Naive B cell (primary cell): ENCODE measurements around the gene TTYH2. TPM values are rescaled to one million over a fixed set of nuclear protein-coding genes. Genes with fewer than 3 reads are reported as not detected.

Experiments
- ATAC-seq, 2 donors: fragments of 150-1000 bp; cut with Tn5 transposase; 2 replicates each; pipeline ENCODE4 v1.10.0; 2021; ENCODE audit warnings: low read depth in 2 of 2, mild to moderate bottlenecking in 2 of 2, moderate library complexity in 2 of 2
- DNase-seq: peaks from one replicate; pipeline ENCODE4 v3.0.0; 2022
- H3K27ac Mint-ChIP-seq, 6 donors: one replicate each; pipeline ENCODE4 v1.8.0; 2020 to 2022; ENCODE audit warnings: mild to moderate bottlenecking in 6 of 6, mixed read lengths in 6 of 6, moderate library complexity in 5 of 6, inconsistent platforms in 2 of 6
- H3K27me3 Mint-ChIP-seq, 3 donors: one replicate each; pipeline ENCODE4 v1.8.0; 2021 to 2022; ENCODE audit warnings: mixed read lengths in 3 of 3, mild to moderate bottlenecking in 1 of 3
- H3K36me3 Mint-ChIP-seq, 2 donors: one replicate each; pipeline ENCODE4 v1.8.0; 2020 to 2022; ENCODE audit warnings: mixed read lengths in 2 of 2, inconsistent platforms in 1 of 2, mild to moderate bottlenecking in 1 of 2
- H3K4me1 Mint-ChIP-seq, 3 donors: one replicate each; pipeline ENCODE4 v1.8.0; 2020 to 2022; ENCODE audit warnings: mixed read lengths in 3 of 3, inconsistent platforms in 1 of 3, mild to moderate bottlenecking in 1 of 3, moderate library complexity in 1 of 3
- H3K4me3 Mint-ChIP-seq, 8 donors: one replicate each; pipeline ENCODE4 v1.8.0; 2020 to 2022; ENCODE audit warnings: mild to moderate bottlenecking in 8 of 8, mixed read lengths in 8 of 8, moderate library complexity in 8 of 8, inconsistent platforms in 2 of 8
- H3K9me3 Mint-ChIP-seq, 7 donors: one replicate each; pipeline ENCODE4 v1.8.0; 2020 to 2022; ENCODE audit warnings: mixed read lengths in 7 of 7, mild to moderate bottlenecking in 5 of 7, inconsistent platforms in 2 of 7, moderate library complexity in 1 of 7
- polyA plus RNA-seq, 6 donors: library from polyadenylated mRNA; unstranded; fragments of 300-500 nt; fragmentation: Illumina TruSeq; gene quantifications; one replicate each; pipeline ENCODE4 v1.2.3, GENCODE V29; 2021; ENCODE audit warnings: low read depth in 6 of 6

The TTYH2 gene
- polyA plus RNA-seq, 6 donors from 2014 or later = 0.57 to 2.0 (median 1.1) TPM

DNA sequence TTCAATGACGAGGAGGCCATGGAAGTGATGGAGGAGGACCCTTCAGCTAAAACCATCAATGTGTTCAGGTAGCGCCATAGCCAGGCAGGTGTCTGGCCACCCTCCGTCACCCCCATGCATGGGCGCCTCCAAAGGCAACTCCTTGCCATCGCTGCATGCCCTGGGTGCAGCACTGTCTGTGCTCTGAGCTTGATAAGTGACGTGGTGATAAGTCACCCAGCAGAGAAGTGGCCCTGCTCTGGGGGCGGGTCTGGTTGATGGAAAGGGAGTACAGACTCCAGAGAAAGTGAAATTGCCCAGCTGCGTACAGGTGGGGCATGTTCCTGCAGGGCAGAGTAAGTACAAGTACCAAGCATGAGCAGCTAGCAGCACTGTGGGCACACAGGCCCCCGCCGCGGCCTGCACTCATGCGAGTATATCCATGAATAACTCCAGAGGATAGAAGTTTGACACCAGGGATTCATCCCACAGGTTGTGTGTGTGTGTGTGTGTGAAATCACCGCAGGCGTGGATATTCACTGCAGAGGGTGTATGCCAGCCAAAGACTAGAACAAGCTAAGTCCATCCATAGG lies 73.7 kb downstream of the TTYH2 start:
- ATAC-seq (no peak), DNase-seq (no peak)
- peak overlapping the region in 2 of 6 donors; percentile 24 to 62 for H3K27ac Mint-ChIP-seq
- H3K36me3 Mint-ChIP-seq = no peaks in the 10 kb centered on the region
- H3K27me3 Mint-ChIP-seq = peaks cover 4 to 23% (median 19%) of the 10 kb centered on the region in 3 donors
- peaks cover 0 to 8% (median 0%) of the 10 kb centered on the region in 3 donors for H3K4me1 Mint-ChIP-seq
- H3K9me3 Mint-ChIP-seq = no peaks in the 10 kb centered on the region
- no peak overlapping the region for H3K4me3 Mint-ChIP-seq

DNA sequence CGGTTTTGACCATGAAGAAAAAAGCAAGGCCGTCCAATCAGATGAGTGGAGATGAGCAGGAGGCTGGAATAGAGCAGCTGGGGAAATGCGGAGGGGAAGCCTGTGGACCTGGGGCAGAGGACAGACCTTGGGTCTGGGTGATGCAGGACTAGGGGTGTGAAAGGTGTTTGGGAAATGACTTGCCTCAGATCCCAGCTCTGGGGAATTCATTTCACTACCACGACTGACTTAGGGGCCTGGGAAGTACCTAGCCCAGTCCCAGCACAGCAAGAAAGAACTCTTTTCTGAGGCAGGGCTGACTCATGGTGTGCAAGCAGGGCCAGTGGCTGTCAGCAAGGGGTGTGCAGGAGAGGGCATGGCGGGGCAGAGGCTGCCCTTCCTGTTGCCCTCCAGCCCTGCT lies 75.4 kb downstream of the TTYH2 start:
- Mint-ChIP-seq H3K4me1 (peaks cover 0 to 6% (median 0%) of the 10 kb centered on the region in 3 donors), H3K36me3 (no peaks in the 10 kb centered on the region), H3K27me3 (peaks cover 4 to 16% (median 12%) of the 10 kb centered on the region in 3 donors), H3K27ac (peak overlapping the region in 1 of 6 donors; percentile 38), H3K4me3 (peak overlapping the region in 1 of 8 donors; percentile 32), H3K9me3 (no peaks in the 10 kb centered on the region)
- no peak for DNase-seq
- ATAC-seq = no peak

DNA sequence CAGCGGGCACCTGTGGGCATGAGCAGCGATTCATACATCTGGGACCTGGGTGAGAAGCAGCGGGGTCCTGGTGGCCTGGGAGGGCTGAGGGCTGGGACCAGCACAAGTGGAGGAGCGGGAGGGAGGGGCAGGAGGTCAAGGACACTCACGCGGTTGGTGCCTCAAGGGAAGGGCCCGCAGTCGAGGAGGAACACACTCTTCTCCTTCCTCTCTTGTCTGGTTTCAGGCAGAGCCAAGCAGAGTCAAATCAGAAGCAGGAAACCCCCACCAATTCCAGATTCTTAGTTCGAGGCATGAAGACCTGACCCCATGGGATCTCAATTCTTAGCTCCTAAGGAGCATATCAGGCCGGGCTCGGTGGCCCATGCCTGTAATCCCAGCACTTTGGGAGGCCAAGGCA lies 76.3 kb downstream of the TTYH2 start:
- Mint-ChIP-seq H3K36me3 (no peaks in the 10 kb centered on the region), H3K9me3 (peaks cover 0 to 3% (median 2%) of the 10 kb centered on the region in 7 donors), H3K27ac (no peak overlapping the region), H3K4me3 (peak overlapping the region in 1 of 8 donors; percentile 9), H3K27me3 (peaks cover 4 to 20% (median 11%) of the 10 kb centered on the region in 3 donors), H3K4me1 (peaks cover 0 to 4% (median 0%) of the 10 kb centered on the region in 3 donors)
- ATAC-seq (no peak), DNase-seq (no peak)

DNA sequence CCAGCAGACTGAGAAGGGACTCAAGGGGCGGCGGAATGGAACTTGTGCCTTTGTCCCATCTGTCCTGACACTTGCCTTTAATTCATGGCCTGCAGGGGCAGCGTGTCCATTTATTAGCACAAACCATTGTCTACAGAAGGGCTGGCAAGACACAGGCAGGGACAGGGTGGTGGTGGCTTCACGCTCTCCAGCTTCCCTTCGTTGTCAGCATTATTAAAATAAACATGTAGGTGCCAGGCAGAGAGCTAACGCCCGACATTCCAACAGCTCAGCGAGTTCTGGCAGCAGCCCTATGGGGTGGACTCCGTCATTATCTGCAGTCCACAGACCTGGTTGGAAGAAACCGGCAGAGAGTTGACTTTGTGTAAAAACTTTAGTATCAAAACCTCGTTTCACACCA lies 77.0 kb downstream of the TTYH2 start:
- Mint-ChIP-seq H3K36me3 (no peaks in the 10 kb centered on the region), H3K9me3 (peaks cover 0 to 7% (median 2%) of the 10 kb centered on the region in 7 donors), H3K27me3 (peaks cover 4 to 25% (median 10%) of the 10 kb centered on the region in 3 donors), H3K4me3 (no peak overlapping the region), H3K4me1 (no peaks in the 10 kb centered on the region), H3K27ac (no peak overlapping the region)
- ATAC-seq = no peak
- DNase-seq = no peak

DNA sequence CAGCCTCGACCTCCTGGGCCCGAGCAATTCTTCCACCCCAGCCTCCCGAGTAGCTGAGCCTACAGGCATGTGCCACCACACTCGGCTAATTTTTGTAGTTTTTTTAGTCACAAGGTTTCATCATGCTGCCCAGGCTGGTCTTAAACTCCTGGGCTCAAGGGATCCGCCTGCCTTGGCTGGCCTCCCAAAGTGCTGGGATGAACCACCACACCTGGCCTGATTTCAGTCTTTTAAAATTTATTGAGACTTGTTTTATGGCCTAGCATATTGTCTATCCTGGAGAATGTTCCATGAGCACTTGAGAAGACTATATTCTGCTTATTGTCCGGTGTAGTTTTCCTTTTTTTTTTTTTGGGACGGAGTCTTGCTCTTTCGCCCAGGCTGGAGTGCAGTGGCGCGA lies 79.1 kb downstream of the TTYH2 start:
- peaks cover 0 to 7% (median 2%) of the 10 kb centered on the region in 7 donors for H3K9me3 Mint-ChIP-seq
- H3K27me3 Mint-ChIP-seq = peaks cover 0 to 29% (median 12%) of the 10 kb centered on the region in 3 donors
- no peaks in the 10 kb centered on the region for H3K36me3 Mint-ChIP-seq
- H3K4me3 Mint-ChIP-seq = no peak overlapping the region
- ATAC-seq = no peak
- H3K27ac Mint-ChIP-seq = no peak overlapping the region
- no peak for DNase-seq
- no peaks in the 10 kb centered on the region for H3K4me1 Mint-ChIP-seq

DNA sequence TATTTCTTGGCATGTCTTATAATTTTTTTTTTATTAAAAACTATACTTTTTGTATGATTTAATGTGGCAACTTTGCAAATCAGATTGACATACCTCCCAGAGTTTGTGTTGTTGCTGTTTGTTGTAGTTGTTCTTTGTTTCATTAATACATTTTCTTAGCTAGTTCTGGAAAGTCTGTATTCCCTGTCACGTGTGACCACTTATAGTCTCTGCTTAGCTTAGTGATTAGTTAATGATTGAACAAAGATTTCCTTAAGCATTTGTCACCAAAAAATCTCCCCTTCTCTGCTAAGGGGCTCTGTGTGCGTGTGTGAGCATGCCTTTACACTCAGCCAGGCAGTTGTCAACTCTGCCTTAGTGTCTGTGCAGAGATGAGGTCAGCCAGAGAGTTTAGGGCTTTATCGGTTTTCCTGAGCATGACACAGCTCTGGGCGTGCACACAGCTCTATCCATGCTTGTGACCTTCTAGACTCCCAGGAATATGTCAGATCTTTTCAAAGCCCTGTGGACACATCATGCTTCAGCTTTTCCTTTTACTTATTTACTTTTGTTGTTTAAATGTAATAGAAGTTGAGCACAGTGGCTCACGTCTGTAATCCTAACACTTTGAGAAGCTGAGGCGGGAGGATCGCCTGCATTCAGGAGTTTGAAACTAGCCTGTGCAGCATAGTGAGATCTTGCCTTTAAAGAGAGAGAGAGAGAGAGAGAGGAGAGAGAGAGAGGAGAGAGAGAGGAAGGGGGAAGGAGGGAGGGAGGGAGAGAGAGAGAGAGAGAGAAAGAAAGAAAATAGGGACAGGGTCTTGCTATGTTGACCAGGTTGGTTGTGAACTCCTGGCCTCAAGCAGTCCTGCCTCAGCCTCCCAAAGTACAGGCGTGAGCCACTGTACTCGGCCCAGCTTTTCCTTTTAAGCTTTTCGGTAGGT lies 82.5 kb downstream of the TTYH2 start:
- peaks cover 0 to 8% (median 2%) of the 10 kb centered on the region in 7 donors for H3K9me3 Mint-ChIP-seq
- no peak for ATAC-seq
- DNase-seq = no peak
- no peak overlapping the region for H3K4me3 Mint-ChIP-seq
- H3K27ac Mint-ChIP-seq = no peak overlapping the region
- H3K4me1 Mint-ChIP-seq = no peaks in the 10 kb centered on the region
- H3K36me3 Mint-ChIP-seq = no peaks in the 10 kb centered on the region
- H3K27me3 Mint-ChIP-seq = peaks cover 10 to 42% (median 35%) of the 10 kb centered on the region in 3 donors

DNA sequence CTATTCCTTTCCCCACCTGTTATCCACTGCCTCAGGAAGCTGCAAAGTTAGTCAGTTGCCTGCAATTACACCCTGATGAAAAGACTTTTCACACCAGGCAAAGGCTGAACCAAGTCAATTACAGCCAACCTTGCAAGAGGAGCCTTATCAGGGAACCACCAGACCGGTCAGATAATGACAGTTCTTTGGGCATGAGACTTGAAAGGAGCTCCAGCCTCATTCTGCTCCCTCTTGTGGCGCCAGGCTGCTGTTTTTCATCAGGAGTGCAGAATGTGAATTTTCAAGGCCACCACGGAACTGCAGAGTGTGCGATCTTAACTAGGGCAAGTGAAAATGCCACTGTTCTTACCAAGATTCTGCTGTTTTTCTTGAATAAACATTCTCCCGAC lies 83.2 kb downstream of the TTYH2 start:
- Mint-ChIP-seq H3K9me3 (peaks cover 0 to 8% (median 2%) of the 10 kb centered on the region in 7 donors), H3K4me3 (no peak overlapping the region), H3K27ac (no peak overlapping the region), H3K36me3 (no peaks in the 10 kb centered on the region), H3K27me3 (peaks cover 15 to 42% (median 41%) of the 10 kb centered on the region in 3 donors), H3K4me1 (peaks cover 0 to 5% (median 3%) of the 10 kb centered on the region in 3 donors)
- DNase-seq = no peak
- no peak for ATAC-seq

DNA sequence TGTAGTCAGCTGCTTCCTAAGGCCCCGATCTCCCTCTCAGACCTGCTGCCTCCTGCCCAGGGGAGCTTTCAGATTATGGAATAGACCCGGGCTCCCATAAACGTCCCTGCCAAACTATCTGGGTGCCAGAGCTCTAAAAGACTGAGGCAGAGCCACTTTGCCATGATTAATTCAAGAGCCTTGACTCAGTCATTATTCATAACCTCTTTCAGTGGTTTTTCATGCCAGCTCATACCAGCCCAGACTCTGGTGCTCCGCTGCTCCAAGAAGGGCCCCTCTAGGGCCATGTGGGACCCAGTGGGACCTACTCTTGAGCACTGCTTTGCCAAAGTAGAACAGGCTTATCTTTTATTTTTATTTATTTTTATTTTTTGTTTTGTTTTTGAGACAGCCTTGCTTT lies 84.6 kb downstream of the TTYH2 start:
- Mint-ChIP-seq H3K36me3 (no peaks in the 10 kb centered on the region), H3K4me3 (no peak overlapping the region), H3K27me3 (peaks cover 15 to 42% (median 41%) of the 10 kb centered on the region in 3 donors), H3K9me3 (peaks cover 0 to 8% (median 2%) of the 10 kb centered on the region in 7 donors), H3K27ac (no peak overlapping the region), H3K4me1 (peaks cover 0 to 5% (median 3%) of the 10 kb centered on the region in 3 donors)
- ATAC-seq (no peak), DNase-seq (no peak)

DNA sequence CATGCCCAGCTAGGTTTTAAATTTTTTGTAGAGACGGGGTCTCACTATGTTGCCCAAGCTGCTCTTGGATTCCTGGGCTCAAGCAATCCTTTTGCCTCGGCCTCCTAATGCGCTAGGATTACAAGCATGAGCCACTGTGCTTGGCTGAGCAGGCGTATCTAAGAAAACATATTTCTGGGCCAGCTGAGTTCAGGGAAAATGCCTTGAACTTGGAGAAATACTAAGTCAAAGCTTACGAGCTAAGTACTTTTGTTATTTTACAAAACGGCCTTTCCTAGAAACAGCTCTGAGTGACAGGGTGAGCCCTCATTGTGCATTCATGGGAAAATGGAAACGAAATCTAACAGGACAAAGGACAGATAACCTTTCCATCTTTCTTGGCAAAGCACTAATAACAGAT lies 85.4 kb downstream of the TTYH2 start:
- H3K9me3 Mint-ChIP-seq = peaks cover 0 to 8% (median 2%) of the 10 kb centered on the region in 7 donors
- H3K27me3 Mint-ChIP-seq = peaks cover 15 to 42% (median 41%) of the 10 kb centered on the region in 3 donors

DNA sequence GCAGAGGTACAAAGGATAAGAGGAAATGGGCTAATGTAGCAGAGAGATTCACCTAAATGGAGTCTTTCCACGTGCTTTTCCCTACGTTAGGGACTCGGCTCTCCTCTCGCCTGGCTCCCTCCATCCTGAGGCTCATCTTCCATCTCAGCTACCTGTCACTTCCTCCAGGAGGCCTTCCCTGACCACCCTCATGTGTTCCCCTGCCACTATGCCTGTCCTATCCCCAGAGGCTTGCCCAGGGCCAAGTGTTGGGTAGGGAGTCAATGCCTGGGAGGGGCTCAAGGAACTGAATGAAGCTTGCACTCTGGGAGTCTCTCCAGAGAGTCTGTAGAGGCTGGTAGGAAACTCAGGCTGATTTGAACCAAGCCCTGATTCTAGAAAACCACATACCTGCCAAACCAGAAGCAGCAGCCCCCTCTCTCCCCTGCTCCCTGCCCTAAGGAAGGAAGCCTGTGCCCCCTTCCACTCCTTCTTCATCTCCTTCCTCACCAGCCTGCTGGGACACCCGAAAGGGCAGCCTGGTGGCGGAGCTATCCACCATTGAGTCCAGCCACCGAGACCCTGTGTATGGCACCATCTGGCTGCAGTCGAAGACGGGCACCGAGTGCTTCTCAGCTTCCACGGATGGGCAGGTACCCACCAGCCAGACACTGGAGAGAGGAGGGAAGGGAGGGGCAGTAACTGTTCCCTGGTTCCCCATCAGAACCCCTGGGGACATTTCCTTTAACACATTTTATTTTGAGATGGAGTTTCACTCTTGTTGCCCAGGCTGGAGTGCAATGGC lies 86.0 kb downstream of the TTYH2 start:
- Mint-ChIP-seq H3K9me3 (peaks cover 0 to 8% (median 2%) of the 10 kb centered on the region in 7 donors), H3K27me3 (peaks cover 15 to 44% (median 42%) of the 10 kb centered on the region in 3 donors)

More for the DNA sequence above, 85.4 kb downstream of the TTYH2 start:
- ATAC-seq (no peak), DNase-seq (no peak)
- Mint-ChIP-seq H3K4me3 (no peak overlapping the region), H3K27ac (no peak overlapping the region), H3K4me1 (peaks cover 0 to 5% (median 3%) of the 10 kb centered on the region in 3 donors), H3K36me3 (no peaks in the 10 kb centered on the region)

DNA sequence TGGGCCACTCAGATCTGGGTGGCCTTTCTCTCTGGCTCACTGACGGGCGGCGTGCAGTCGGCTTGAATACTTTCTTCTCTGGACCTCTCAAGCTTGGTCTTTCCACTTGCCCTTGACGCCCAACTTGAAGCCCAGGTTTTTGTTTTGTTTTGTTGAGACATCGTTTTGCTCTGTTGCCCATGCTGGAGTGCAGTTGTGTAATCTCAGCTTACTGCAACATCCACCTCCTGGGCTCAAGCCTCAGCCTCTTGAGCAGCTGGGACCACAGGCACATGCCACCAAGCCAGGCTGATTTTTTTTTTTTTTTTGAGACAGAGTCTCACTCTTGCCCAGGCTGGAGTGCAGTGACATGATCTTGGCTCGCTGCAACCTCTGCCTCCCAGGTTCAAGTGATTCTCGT lies 89.9 kb downstream of the TTYH2 start:
- H3K9me3 Mint-ChIP-seq = peaks cover 0 to 1% (median 0%) of the 10 kb centered on the region in 7 donors
- no peaks in the 10 kb centered on the region for H3K36me3 Mint-ChIP-seq
- no peak overlapping the region for H3K27ac Mint-ChIP-seq
- peaks cover 0 to 5% (median 3%) of the 10 kb centered on the region in 3 donors for H3K4me1 Mint-ChIP-seq
- H3K27me3 Mint-ChIP-seq = peaks cover 15 to 53% (median 29%) of the 10 kb centered on the region in 3 donors
- no peak overlapping the region for H3K4me3 Mint-ChIP-seq
- no peak for DNase-seq
- no peak for ATAC-seq

More for the DNA sequence above, 86.0 kb downstream of the TTYH2 start:
- no peak overlapping the region for H3K4me3 Mint-ChIP-seq
- DNase-seq (no peak), ATAC-seq (no peak)
- no peaks in the 10 kb centered on the region for H3K36me3 Mint-ChIP-seq
- H3K27ac Mint-ChIP-seq = no peak overlapping the region
- H3K4me1 Mint-ChIP-seq = peaks cover 0 to 5% (median 3%) of the 10 kb centered on the region in 3 donors

DNA sequence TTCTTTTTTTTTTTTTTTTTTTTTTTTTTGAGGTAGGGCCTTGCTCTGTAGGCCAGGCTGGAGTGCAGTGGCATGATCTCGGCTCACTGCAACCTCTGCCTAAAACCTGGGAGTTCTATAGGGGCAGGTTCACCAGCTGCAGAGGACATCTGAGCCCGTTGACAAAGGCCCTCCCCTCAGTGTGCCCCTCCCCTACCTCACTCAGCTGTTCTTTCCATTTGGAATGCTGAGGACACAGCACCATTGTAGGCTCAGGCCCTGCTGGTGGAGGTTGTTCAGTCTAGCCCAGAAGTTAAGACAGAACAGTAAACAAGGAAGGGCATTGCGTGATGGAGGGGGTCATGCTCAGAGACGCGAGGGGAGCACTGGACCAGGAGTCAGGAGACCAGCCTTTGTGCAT lies 90.8 kb downstream of the TTYH2 start:
- DNase-seq = no peak
- ATAC-seq = no peak
- Mint-ChIP-seq H3K4me1 (peaks cover 0 to 5% (median 3%) of the 10 kb centered on the region in 3 donors), H3K27me3 (peaks cover 10 to 57% (median 32%) of the 10 kb centered on the region in 3 donors), H3K36me3 (no peaks in the 10 kb centered on the region), H3K4me3 (no peak overlapping the region), H3K9me3 (peaks cover 0 to 1% (median 0%) of the 10 kb centered on the region in 7 donors), H3K27ac (no peak overlapping the region)
